ENCODE data around the gene CEMIP. TPM values are rescaled to one million over a fixed set of nuclear protein-coding genes. Genes with fewer than 3 reads are reported as not detected.

Gene CEMIP
- total RNA-seq, 6 donors from 2014 or later, result 0.59 to 38.8 (median 5.7) TPM

GRCh38 chr15:80753161-80753560 lies 26.0 kb upstream of the CEMIP start:
- Histone ChIP-seq H3K27ac (peak overlapping the region in 1 of 4 donors; percentile 45), H3K4me1 (peaks cover 3 to 32% (median 26%) of the 10 kb centered on the region in 4 donors)
- 40 to 44% methylated on average over 2 of the region's 2 CpGs for WGBS, 2 donors

GRCh38 chr15:80754014-80754413 lies 25.2 kb upstream of the CEMIP start:
- no peak overlapping the region for H3K27ac ChIP-seq
- no peak for DNase-seq
- no peaks in the 10 kb centered on the region for H3K9me3 ChIP-seq
- no peak for TF ChIP-seq CTCF (IDR thresholded peaks at IDR 0.05)
- TF ChIP-seq EP300 (IDR thresholded peaks at IDR 0.05), result no peak
- TF ChIP-seq POLR2AphosphoS5 (IDR thresholded peaks at IDR 0.05), result no peak
- no peak for TF ChIP-seq POLR2A (IDR thresholded peaks at IDR 0.05)
- no peak for ATAC-seq (ENCODE audit: low FRiP score in 2 of 2)
- 90 to 91% methylated on average over 8 of the region's 8 CpGs for WGBS, 2 donors
- peaks cover 0 to 26% (median 6%) of the 10 kb centered on the region in 4 donors for H3K36me3 ChIP-seq
- no peak overlapping the region for H3K4me3 ChIP-seq
- no peaks in the 10 kb centered on the region for H3K27me3 ChIP-seq
- H3K4me1 ChIP-seq, result peaks cover 3 to 31% (median 24%) of the 10 kb centered on the region in 4 donors

More at GRCh38 chr15:80753161-80753560, 26.0 kb upstream of the CEMIP start:
- Histone ChIP-seq H3K9me3 (no peaks in the 10 kb centered on the region), H3K36me3 (peaks cover 0 to 26% (median 6%) of the 10 kb centered on the region in 4 donors), H3K27me3 (no peaks in the 10 kb centered on the region), H3K4me3 (no peak overlapping the region)
- no peak for TF ChIP-seq CTCF (IDR thresholded peaks at IDR 0.05)
- no peak for TF ChIP-seq EP300 (IDR thresholded peaks at IDR 0.05)
- no peak for TF ChIP-seq POLR2AphosphoS5 (IDR thresholded peaks at IDR 0.05)
- TF ChIP-seq POLR2A (IDR thresholded peaks at IDR 0.05), result no peak
- no peak for ATAC-seq (ENCODE audit: low FRiP score in 2 of 2)
- no peak for DNase-seq

- Histone ChIP-seq H3K27ac (no peak overlapping the region), H3K9me3 (no peaks in the 10 kb centered on the region), H3K4me1 (peaks cover 3 to 18% (median 17%) of the 10 kb centered on the region in 4 donors), H3K36me3 (peaks cover 0 to 12% (median 3%) of the 10 kb centered on the region in 4 donors), H3K27me3 (no peaks in the 10 kb centered on the region), H3K4me3 (no peak overlapping the region)
- ATAC-seq (ENCODE audit: low FRiP score in 2 of 2) (no peak), DNase-seq (no peak)
- TF ChIP-seq EP300 (IDR thresholded peaks at IDR 0.05) (no peak), CTCF (IDR thresholded peaks at IDR 0.05) (no peak), POLR2A (IDR thresholded peaks at IDR 0.05) (no peak), POLR2AphosphoS5 (IDR thresholded peaks at IDR 0.05) (no peak)
- 62 to 77% methylated on average over 3 of the region's 3 CpGs for WGBS, 2 donors
These were observed 23.3 kb upstream of the CEMIP start for GRCh38 chr15:80755885-80756284.

- Histone ChIP-seq H3K4me1 (peaks cover 0 to 4% (median 0%) of the 10 kb centered on the region in 4 donors), H3K27me3 (no peaks in the 10 kb centered on the region), H3K9me3 (no peaks in the 10 kb centered on the region), H3K4me3 (no peak overlapping the region), H3K36me3 (peaks cover 0 to 12% (median 3%) of the 10 kb centered on the region in 4 donors), H3K27ac (no peak overlapping the region)
- TF ChIP-seq CTCF (IDR thresholded peaks at IDR 0.05), result no peak
- TF ChIP-seq POLR2AphosphoS5 (IDR thresholded peaks at IDR 0.05), result no peak
- TF ChIP-seq EP300 (IDR thresholded peaks at IDR 0.05), result no peak
- no peak for TF ChIP-seq POLR2A (IDR thresholded peaks at IDR 0.05)
- 62% methylated on average over 6 of the region's 6 CpGs for WGBS, 2 donors
- DNase-seq, result no peak
- ATAC-seq (ENCODE audit: low FRiP score in 2 of 2), result no peak
These were observed 20.9 kb upstream of the CEMIP start for GRCh38 chr15:80758130-80758745.

- no peak overlapping the region for H3K27ac ChIP-seq
- 19 to 28% methylated on average over 4 of the region's 4 CpGs for WGBS, 2 donors
- ATAC-seq (ENCODE audit: low FRiP score in 2 of 2) (no peak), DNase-seq (no peak)
- H3K4me3 ChIP-seq, result no peak overlapping the region
- no peaks in the 10 kb centered on the region for H3K27me3 ChIP-seq
- no peak for TF ChIP-seq CTCF (IDR thresholded peaks at IDR 0.05)
- no peak for TF ChIP-seq EP300 (IDR thresholded peaks at IDR 0.05)
- no peak for TF ChIP-seq POLR2AphosphoS5 (IDR thresholded peaks at IDR 0.05)
- no peak for TF ChIP-seq POLR2A (IDR thresholded peaks at IDR 0.05)
- H3K4me1 ChIP-seq, result peaks cover 0 to 4% (median 0%) of the 10 kb centered on the region in 4 donors
- H3K36me3 ChIP-seq, result peaks cover 0 to 2% (median 0%) of the 10 kb centered on the region in 4 donors
- H3K9me3 ChIP-seq, result no peaks in the 10 kb centered on the region
These were observed 18.2 kb upstream of the CEMIP start for GRCh38 chr15:80760960-80761359.
